Right renal pelvis (tissue), 4 donors: ENCODE data around the gene COX6A2. TPM values are rescaled to one million over a fixed set of nuclear protein-coding genes. Genes with fewer than 3 reads are reported as not detected.
A peak's percentile ranks its signal among the peaks of the same experiment; 100 is the strongest.
"Not testable (repeated sequence)": the region's sequence is repeated elsewhere in the genome, so short reads cannot be mapped to it uniquely, and the experiment has no call there.

Experiments
- DNase-seq, 4 donors: peaks; one replicate each; pipeline ENCODE4 v3.0.0-alpha.2; 2013; ENCODE audit warnings: low read depth in 4 of 4, low spot score in 3 of 4, missing footprints in 1 of 4
- polyA plus RNA-seq, 4 donors: library from polyadenylated mRNA; unstranded; fragments of 120-200 nt; gene quantifications; one replicate each; pipeline ENCODE4 v1.2.1, GENCODE V29; 2013; ENCODE audit not compliant: insufficient read length in 4 of 4

COX6A2 gene
- polyA plus RNA-seq, 4 donors, result 0.66 to 1.6 (median 0.77) TPM

DNA sequence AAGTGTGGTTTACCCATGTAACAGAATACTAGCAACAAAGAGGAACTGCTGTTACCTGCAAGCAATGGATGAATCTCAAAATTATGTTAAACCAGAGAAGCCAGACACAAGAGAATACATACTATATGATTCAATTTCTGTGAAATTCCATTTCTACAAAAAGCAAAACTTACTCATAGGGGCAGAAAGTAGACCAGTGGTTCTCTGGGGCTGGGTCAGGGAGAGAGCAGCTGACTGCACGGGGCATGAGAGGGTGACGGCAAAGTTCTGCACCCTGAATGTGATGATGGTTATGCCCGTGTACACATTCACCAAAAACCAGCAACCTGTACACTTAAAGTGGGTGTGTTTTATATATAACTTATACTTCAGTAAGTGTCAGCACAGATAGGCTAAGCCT, 11.4 kb upstream of the COX6A2 start:
- no peak for DNase-seq

GRCh38 chr16:31439023-31439422, 10.9 kb upstream of the COX6A2 start:
- DNase-seq, result not testable (repeated sequence)

GRCh38 chr16:31438414-31438813, 10.3 kb upstream of the COX6A2 start:
- no peak for DNase-seq

DNA sequence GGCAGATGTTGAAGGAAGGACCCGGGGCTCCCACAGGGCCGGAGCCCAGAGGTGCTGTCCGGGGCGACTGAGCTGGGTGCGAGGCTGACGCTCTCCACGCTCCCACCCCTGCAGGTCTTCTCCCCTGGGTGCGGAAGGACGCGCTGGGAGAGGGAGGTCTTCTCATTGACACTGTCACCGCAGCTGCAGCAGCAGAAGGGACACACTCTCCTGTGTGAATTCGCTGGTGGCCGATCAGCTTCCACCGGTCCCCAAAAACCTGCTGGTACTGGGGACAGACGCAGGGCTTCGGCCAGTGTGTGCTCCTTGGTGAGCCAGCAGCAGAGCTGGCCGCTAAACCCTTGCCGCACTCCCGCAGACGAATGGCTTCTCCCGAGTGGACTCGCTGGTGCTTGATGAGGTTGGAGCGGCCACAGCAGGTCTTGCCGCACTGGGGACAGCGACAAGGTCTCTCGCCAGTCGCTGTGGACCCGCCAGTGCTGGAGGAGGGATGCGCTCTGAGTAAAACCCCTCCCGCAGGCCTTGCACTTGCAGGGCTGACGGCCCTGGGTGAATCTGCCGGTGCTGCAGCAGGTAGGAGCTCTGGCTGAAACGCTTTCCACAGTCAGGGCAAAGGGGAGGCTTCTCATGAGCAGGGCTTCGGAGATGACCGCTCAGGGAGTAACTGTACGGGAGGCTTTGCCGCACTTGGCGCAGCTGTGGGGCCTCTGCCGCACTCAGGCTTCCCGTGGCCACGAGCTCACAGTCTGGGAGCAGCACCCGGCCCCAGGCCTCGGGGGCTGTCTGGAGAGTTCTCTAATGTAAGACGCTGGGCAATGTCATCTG, 8.3 kb upstream of the COX6A2 start:
- no peak for DNase-seq

DNA sequence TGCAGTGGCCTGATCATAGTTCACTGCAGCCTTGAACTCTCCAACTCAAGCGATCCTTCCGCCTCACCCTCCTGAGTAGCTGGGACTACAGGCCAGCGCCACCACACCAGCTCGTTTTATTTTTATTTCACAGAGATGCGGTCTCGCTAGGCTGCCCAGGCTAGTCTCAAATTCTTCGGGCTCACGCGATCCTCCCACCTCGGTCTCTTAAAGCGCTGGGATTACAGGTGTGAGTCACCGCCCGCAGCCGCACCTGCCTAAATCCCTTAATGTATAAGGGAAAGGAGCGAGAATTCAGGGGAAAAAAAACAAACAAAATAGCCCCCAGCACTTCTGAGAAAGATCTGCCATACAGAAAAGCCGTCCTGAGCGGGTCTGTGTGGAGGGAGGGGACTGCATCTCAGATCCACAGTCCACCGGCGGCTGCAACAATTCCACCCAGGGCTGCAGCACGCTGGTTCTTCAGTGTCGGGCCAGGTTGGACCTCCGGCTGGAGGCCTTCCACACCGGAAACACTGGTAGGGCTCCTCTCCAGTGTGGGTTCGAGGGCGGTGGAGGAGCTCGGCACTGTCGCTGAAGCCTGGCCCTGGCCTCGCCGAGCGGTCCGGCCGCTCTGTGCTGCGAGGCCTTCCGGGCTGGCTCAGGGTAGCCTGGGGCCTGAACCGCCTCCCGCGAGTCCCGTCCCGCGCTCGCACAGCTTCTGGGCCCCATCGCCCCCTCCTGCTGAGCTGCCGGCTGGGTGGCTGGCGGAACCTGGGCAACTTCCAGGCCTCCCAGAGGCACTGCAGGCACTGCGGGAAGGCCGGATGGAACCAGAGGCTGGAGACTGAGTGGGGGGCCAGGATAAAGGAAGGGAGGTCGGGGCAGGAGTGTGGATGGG, 7.4 kb upstream of the COX6A2 start:
- DNase-seq, result no peak

DNA sequence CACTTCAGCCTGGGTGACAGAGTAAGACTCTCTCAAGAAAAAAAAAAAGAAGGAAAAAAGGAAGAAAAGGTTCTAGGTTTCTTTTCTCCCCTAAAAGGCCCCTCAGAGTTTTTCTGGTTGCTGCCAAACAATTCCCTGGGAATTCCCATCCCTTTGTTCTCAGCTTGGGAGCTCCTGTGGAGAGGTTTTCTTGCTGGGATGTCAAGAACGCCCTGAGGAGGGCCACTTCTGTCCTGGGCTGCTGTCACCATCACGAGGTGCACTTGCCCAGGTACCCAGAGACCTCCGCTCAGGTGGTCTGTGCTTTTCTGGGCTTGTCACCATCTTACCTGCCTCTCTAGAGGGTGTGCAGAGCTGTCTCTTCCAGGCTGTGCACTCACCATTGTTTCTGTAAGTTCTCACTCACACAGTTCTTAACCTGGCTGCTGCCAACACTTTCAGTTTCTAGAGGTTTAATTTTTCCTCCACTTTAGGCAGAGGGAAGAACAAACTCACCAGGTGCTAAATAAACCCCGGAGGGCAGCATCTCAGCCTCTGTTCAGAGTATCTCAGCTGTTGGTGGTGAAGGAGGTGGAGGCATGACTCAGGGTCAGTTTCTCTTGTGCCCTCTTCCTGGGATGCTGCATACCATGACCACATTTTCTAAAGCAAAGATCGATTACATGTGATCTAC, 2.4 kb upstream of the COX6A2 start:
- no peak for DNase-seq

- no peak for DNase-seq
Measured at GRCh38 chr16:31429796-31430195, 1.6 kb upstream of the COX6A2 start.

DNA sequence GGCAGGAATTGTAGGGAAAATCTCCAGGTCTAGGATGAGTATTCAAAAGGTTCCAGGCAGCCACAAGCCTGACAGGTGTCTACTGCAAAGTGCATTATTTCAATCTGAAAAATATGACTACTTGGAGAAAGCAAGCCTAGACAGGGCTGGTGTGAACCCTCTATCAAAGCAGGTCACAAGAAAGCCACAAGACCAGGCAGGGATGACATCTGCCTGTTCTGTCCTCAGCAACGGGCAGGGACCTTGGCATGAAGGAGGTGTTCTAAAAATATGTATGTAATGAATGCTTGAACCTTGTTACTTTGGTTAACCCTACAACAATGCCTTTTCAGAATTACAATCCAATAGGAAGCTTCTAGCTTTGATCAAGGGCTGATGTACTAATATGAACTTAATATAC, 1.2 kb upstream of the COX6A2 start:
- no peak for DNase-seq

- no peak for DNase-seq
Measured at GRCh38 chr16:31428638-31429247, 583 bp upstream of the COX6A2 start.

GRCh38 chr16:31427441-31428278, 500 bp downstream of the COX6A2 start:
- peak; percentile 5 to 44 (median 31) for DNase-seq

DNA sequence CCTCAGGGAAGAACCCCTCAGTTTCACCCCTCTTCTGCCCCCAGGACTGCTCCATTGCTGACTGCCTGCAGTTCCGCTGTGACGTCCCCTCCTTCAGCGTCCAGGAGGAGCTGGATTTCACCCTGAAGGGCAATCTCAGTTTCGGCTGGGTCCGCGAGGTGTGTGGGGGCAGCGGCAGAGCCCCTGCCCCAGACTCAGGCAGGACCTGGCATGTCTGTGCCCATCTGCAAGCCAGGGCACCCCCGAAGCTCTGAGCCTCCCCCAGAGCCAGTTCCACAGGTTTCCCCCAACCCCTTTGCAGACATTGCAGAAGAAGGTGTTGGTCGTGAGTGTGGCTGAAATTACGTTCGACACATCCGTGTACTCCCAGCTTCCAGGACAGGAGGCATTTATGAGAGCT, 4.4 kb downstream of the COX6A2 start:
- DNase-seq, result no peak

DNA sequence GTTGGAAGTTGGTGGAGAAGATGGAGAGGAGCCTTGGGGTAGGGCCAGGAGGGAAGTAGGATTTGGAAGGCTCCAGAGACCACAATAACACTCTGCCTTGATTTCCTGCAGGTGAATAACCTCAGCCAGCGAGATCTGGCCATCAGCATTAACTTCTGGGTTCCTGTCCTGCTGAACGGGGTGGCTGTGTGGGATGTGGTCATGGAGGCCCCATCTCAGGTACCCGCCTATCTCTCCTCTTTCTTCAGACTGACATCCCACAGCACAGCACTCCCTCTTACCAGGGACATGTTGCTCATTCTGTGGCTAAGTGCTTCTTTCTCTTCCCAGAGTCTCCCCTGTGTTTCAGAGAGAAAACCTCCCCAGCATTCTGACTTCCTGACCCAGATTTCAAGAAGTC, 4.9 kb downstream of the COX6A2 start:
- no peak for DNase-seq

DNA sequence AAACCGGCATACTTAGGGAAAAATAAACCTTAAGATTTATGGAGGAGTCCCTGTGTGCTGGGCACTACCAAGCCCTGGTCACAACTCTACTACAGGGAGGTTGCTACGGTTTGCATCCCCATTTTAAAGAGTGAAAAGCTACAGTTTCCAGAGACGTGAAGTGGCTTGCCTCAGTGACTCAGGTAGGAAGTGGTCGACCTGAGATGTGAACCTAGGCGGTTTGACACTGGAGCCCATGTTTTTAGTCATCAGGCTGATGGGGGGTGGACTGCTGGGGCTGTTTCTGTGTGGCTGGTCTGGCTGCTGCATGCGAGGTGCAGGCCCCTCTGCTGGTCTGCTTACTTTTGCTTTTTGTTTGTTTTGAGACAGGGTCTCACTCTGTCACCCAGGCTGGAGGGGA, 6.6 kb downstream of the COX6A2 start:
- DNase-seq, result no peak

DNA sequence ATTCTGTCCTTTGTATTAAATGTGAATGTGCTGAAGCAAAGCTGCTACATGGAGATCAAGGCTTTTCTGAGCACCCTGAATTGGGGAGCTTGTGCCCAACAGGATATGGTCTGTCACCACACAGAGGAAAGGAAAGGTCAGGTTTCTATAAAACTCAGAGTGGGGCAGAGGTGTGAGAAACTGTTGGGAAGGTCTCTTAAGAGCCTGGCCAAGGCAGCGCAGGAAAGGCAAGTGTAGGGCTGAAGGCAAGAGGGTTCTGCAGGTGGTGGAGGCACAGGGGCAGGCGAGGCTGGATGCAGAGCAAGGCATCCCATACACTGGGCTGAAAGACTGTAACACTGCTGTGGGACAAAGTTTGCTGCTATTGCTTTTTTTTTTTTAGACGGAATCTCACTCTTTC, 8.1 kb downstream of the COX6A2 start:
- DNase-seq, result no peak

DNA sequence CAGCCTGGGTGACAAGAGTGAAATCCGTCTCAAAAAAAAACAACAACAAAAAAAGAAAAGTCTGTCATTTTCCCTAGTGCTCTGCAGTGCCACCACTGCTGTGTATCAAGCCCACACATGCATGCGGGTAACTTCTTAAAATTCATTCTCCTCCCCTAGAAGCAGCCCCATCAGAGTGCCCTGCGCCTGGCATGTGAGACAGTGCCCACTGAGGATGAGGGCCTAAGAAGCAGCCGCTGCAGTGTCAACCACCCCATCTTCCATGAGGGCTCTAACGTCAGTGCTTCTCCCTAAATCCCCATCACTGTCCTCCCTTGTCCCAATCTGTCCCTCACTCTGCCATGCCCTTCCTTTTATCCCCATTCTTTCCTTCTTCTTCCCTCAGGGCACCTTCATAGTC, 10.2 kb downstream of the COX6A2 start:
- DNase-seq, result no peak

GRCh38 chr16:31417036-31417435, 11.1 kb downstream of the COX6A2 start:
- not testable (repeated sequence) for DNase-seq

- DNase-seq, result no peak
Measured at GRCh38 chr16:31416371-31416770, 11.8 kb downstream of the COX6A2 start.

DNA sequence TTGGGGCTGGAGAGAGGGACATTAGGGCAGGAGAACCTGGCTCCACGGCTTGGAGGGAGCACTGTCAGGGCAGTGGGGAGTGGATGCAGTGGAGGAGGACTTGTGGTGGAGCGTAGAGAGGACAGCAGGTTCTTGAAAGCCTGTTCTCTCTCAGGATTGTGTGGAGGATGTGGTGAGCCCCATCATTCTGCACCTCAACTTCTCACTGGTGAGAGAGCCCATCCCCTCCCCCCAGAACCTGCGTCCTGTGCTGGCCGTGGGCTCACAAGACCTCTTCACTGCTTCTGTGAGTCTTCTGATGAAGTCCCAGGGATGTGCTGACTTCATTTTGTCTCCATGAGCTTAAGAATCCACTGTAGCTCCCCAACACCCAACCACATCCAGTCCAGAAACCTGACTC, 13.5 kb downstream of the COX6A2 start:
- DNase-seq, result no peak

DNA sequence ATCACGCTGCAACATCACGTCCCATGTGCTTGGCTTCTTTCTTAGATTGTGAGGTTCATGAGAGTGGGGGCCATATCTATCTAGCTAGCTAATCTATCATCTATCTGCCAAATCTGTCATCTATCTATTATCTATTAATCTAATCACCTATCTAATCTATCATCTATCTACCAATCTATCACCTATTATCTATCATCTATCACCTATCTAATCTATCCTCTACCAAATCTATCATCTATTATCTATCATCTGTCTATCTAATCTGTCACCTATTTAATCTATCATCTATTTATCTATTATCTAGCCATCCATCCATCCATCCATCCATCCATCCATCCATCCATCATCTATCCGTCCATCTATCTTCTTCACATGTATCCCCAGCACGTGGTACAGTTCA, 14.2 kb downstream of the COX6A2 start:
- no peak for DNase-seq

DNA sequence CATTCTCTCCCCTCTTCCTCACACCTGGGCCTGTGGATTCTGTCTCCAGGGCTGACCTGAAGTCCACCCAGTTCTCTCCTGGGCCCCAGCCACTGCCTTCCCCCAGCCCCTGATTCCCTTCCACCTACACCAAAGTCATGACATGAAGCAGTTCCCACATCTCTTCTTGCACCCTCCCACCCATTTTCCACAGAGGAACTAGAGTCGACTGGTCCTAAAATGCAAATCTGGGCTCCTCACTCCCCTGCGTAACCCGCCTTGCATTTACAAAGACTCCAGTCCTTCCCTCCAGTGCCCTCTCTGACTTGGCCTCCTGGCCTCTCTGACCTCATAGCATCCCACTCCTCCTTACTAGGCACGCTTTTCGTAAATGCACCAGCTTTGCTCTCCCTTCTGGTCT, 14.8 kb downstream of the COX6A2 start:
- no peak for DNase-seq
